Erythroblast (primary cell): ENCODE data around the gene RYR2.

Experiments
- GATA1 ChIP-seq: IDR thresholded peaks from 2 replicates; pipeline ENCODE4 v1.6.1; 2011; ENCODE audit warnings: low read depth, mild to moderate bottlenecking, control low read depth, low read length, moderate library complexity
- POLR2A ChIP-seq: IDR thresholded peaks from 2 replicates; pipeline ENCODE4 v1.6.1; 2011; ENCODE audit warnings: mild to moderate bottlenecking, low read length

DNA sequence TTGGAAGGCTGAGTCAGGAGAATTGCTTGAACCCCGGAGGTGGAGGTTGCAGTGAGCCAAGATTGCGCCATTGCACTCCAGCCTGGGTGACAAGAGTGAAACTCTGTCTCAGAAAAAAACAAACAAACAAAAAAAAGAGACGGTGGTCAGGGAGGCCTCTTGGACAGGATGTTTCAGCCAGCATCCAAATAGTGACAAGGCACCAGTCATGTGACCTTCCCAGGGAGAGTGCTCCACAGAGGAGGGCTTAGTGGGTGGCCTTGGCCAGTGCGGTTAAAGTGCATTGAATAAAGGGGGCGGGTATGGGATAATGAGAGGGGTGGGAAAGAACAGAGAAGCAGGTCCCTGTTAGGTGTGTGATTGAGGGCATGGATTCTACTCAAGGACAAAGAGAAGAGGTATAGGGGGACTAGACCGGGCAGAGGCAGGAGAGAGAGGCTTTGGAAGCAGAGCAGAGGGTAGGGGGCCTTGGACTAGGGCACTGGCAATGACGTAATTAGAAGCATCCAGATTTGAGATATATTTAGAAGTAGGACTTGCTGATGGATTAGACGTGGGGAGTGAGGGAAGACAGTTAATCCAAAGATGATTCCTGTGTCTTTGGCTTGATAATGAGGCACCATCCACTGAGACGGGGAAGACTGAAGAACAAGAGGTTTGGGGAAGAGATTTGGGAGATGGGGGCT is 12.0 kb upstream of the RYR2 start:
- TF ChIP-seq POLR2A (no peak), GATA1 (no peak)
